ENCODE data around the gene GPR137. TPM values are rescaled to one million over a fixed set of nuclear protein-coding genes. Genes with fewer than 3 reads are reported as not detected.

The GPR137 gene
- total and polyA plus RNA-seq, 9 of the 15 experiments (the other 6 are each of a cell fraction or from before 2014, with no cell fraction given): 0.32 to 26.7 (median 10.7) TPM

DNA sequence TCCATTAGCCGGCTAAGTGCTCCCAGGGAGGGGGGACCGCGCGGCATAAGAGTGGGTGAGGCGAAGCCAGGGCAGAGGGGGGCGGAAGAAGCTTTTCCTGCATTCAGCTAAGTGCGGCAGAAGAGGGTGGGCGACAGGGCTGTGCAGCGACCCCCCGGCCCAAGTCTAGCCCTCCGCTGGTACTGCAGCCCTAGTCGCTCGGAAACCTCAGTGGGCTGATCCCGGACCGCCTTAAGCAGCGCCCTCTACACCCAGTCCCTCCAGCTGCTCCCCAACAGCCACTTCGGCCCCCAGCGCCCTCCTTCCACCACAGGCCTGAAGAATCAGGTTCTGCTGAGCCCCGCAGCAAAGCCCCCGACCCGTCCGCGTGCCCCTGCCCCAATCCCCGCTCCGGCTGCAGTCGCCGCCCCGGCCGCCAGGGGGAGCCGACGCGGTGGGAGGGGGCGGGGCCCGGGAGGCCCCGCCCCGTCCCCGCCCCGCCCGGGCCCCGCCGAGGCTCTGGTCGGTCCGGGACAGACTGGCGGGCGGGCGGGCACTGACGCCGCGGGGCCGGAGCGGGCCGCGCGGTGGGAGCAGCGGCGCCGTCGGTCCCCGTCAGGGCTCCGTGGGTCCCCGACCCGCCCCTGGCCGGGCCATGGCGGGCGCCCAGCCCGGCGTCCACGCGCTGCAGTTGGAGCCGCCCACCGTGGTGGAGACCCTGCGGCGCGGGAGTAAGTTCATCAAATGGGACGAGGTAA, 34.5 kb upstream of the GPR137 start, which contains the start of gene PLCB3 (continued):
- TF ChIP-seq, protein P1, sequence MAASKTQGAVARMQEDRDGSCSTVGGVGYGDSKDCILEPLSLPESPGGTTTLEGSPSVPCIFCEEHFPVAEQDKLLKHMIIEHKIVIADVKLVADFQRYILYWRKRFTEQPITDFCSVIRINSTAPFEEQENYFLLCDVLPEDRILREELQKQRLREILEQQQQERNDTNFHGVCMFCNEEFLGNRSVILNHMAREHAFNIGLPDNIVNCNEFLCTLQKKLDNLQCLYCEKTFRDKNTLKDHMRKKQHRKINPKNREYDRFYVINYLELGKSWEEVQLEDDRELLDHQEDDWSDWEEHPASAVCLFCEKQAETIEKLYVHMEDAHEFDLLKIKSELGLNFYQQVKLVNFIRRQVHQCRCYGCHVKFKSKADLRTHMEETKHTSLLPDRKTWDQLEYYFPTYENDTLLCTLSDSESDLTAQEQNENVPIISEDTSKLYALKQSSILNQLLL (CRISPR knock-in tag; IDR thresholded peaks at IDR 0.05; ENCODE audit: borderline replicate concordance): no peak
- TF ChIP-seq, protein P2, sequence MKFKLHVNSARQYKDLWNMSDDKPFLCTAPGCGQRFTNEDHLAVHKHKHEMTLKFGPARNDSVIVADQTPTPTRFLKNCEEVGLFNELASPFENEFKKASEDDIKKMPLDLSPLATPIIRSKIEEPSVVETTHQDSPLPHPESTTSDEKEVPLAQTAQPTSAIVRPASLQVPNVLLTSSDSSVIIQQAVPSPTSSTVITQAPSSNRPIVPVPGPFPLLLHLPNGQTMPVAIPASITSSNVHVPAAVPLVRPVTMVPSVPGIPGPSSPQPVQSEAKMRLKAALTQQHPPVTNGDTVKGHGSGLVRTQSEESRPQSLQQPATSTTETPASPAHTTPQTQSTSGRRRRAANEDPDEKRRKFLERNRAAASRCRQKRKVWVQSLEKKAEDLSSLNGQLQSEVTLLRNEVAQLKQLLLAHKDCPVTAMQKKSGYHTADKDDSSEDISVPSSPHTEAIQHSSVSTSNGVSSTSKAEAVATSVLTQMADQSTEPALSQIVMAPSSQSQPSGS (CRISPR knock-in tag; IDR thresholded peaks at IDR 0.05): no peak
- TF ChIP-seq, protein P3, sequence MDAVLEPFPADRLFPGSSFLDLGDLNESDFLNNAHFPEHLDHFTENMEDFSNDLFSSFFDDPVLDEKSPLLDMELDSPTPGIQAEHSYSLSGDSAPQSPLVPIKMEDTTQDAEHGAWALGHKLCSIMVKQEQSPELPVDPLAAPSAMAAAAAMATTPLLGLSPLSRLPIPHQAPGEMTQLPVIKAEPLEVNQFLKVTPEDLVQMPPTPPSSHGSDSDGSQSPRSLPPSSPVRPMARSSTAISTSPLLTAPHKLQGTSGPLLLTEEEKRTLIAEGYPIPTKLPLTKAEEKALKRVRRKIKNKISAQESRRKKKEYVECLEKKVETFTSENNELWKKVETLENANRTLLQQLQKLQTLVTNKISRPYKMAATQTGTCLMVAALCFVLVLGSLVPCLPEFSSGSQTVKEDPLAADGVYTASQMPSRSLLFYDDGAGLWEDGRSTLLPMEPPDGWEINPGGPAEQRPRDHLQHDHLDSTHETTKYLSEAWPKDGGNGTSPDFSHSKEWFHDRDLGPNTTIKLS (IDR thresholded peaks at IDR 0.05; ENCODE audit: borderline replicate concordance, low read depth): no peak
- TF ChIP-seq ZNF197 (CRISPR knock-in tag; IDR thresholded peaks at IDR 0.05; ENCODE audit: low read depth) (no peak), BRD4 (IDR thresholded peaks at IDR 0.05) (no peak), RHOXF2B (CRISPR knock-in tag; conservative IDR thresholded peaks at IDR 0.05) (no peak), ZNF3 (CRISPR knock-in tag; IDR thresholded peaks at IDR 0.05) (no peak), ZNF239 (CRISPR knock-in tag; IDR thresholded peaks at IDR 0.05) (no peak), STAG1 (CRISPR knock-in tag; IDR thresholded peaks at IDR 0.05; ENCODE audit: borderline replicate concordance) (no peak), ZNF184 (CRISPR knock-in tag; IDR thresholded peaks at IDR 0.05) (no peak)
- TF ChIP-seq, protein P4, sequence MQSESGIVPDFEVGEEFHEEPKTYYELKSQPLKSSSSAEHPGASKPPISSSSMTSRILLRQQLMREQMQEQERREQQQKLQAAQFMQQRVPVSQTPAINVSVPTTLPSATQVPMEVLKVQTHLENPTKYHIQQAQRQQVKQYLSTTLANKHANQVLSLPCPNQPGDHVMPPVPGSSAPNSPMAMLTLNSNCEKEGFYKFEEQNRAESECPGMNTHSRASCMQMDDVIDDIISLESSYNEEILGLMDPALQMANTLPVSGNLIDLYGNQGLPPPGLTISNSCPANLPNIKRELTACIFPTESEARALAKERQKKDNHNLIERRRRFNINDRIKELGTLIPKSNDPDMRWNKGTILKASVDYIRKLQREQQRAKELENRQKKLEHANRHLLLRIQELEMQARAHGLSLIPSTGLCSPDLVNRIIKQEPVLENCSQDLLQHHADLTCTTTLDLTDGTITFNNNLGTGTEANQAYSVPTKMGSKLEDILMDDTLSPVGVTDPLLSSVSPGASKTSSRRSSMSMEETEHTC (IDR thresholded peaks at IDR 0.05): no peak
- TF ChIP-seq, protein P5, sequence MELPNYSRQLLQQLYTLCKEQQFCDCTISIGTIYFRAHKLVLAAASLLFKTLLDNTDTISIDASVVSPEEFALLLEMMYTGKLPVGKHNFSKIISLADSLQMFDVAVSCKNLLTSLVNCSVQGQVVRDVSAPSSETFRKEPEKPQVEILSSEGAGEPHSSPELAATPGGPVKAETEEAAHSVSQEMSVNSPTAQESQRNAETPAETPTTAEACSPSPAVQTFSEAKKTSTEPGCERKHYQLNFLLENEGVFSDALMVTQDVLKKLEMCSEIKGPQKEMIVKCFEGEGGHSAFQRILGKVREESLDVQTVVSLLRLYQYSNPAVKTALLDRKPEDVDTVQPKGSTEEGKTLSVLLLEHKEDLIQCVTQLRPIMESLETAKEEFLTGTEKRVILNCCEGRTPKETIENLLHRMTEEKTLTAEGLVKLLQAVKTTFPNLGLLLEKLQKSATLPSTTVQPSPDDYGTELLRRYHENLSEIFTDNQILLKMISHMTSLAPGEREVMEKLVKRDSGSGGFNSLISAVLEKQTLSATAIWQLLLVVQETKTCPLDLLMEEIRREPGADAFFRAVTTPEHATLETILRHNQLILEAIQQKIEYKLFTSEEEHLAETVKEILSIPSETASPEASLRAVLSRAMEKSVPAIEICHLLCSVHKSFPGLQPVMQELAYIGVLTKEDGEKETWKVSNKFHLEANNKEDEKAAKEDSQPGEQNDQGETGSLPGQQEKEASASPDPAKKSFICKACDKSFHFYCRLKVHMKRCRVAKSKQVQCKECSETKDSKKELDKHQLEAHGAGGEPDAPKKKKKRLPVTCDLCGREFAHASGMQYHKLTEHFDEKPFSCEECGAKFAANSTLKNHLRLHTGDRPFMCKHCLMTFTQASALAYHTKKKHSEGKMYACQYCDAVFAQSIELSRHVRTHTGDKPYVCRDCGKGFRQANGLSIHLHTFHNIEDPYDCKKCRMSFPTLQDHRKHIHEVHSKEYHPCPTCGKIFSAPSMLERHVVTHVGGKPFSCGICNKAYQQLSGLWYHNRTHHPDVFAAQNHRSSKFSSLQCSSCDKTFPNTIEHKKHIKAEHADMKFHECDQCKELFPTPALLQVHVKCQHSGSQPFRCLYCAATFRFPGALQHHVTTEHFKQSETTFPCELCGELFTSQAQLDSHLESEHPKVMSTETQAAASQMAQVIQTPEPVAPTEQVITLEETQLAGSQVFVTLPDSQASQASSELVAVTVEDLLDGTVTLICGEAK (IDR thresholded peaks at IDR 0.05): no peak
- TF ChIP-seq, protein P5 (CRISPR knock-in tag; IDR thresholded peaks at IDR 0.05): no peak
